K562 (cell line): ENCODE results near the gene HECA. TPM values are rescaled to one million over a fixed set of nuclear protein-coding genes. Genes with fewer than 3 reads are reported as not detected.

Experiments used
- ILF3 ChIP-seq: fragments of 450-650 bp; IDR thresholded peaks from 2 replicates; pipeline ENCODE4 v1.6.1; 2018; ENCODE audit warnings: antibody characterized with exemption, mild to moderate bottlenecking, moderate library complexity, borderline replicate concordance
- MGA ChIP-seq: fragments of 450-650 bp; IDR thresholded peaks from 2 replicates; pipeline ENCODE4 v1.6.1; 2016; ENCODE audit warnings: mild to moderate bottlenecking, moderate library complexity
- NCOA4 ChIP-seq: fragments of 450-650 bp; IDR thresholded peaks from 2 replicates; pipeline ENCODE4 v1.6.1; 2018; ENCODE audit warnings: mild to moderate bottlenecking; ENCODE audit not compliant: partially characterized antibody
- ZBTB33 ChIP-seq: sonication (generic); formaldehyde crosslinking; IDR thresholded peaks from 2 replicates; pipeline ENCODE4 v1.8.1; 2023; ENCODE audit warnings: mild to moderate bottlenecking, missing genetic modification reagents
- ZBTB49 ChIP-seq: sonication (generic); formaldehyde crosslinking; IDR thresholded peaks from 2 replicates; pipeline ENCODE4 v1.8.0; 2022; ENCODE audit warnings: missing genetic modification reagents, mild to moderate bottlenecking, borderline replicate concordance
- polyA plus RNA-seq, 8 experiments: library from polyadenylated mRNA; depleted of rRNA in 4 of 8; stranded (reverse) in 5 of 8; unstranded in 3 of 8; fragments of >200 nt; fragmentation: Nextera tagmentation in 2 of 8; fragmentation: Illumina TruSeq in 1 of 8; extraction: Ambion mirVana in 2 of 8; extraction: Trizol in 1 of 8; gene quantifications; 2 replicates each; pipeline versions ENCODE4 v1.2.1 to v1.2.3, GENCODE V29; 2011 to 2014; ENCODE audit warnings: inconsistent platforms in 1 of 8, missing spikeins in 1 of 8
- total RNA-seq, 7 experiments: library from RNA; depleted of rRNA in 6 of 7; stranded (reverse); fragments of >200 nt in 6 of 7; fragmentation: Illumina TruSeq in 2 of 7; extraction: Trizol in 2 of 7; gene quantifications; 2 replicates each; pipeline versions ENCODE4 v1.2.1 to v1.2.3, GENCODE V29; 2011 to 2021; ENCODE audit warnings: low replicate concordance in 1 of 7

HECA gene
- total and polyA plus RNA-seq, 9 of the 15 experiments (the other 6 are each of a cell fraction or from before 2014, with no cell fraction given): 0.31 to 2.3 (median 1.1) TPM

- no peak for TF ChIP-seq MGA
- TF ChIP-seq NCOA4: no peak
- TF ChIP-seq ZBTB33 (CRISPR knock-in tag): no peak
- no peak for TF ChIP-seq ZBTB49 (CRISPR knock-in tag)
- no peak for TF ChIP-seq ILF3
These were observed 30.4 kb downstream of the HECA start (continued) for GRCh38 chr6:139165324-139165723.
